ENCODE measurements around the gene DOCK9.

DOCK9 gene

GRCh38 chr13:98821372-98822224 is 156.3 kb downstream of the DOCK9 start:
- Histone ChIP-seq H3K27me3 (replicated peaks; ENCODE audit: insufficient read depth, low read length) (no peaks in the 10 kb centered on the region), H3K4me1 (ENCODE audit: low read length) (0 out of 2 replicates have a peak, but pooled peaks cover 3% of the 10 kb centered on the region), H2AFZ (ENCODE audit: low read length) (no peak overlapping the region), H3K36me3 (replicated peaks; ENCODE audit: insufficient read depth, low read length) (no peaks in the 10 kb centered on the region), H3K4me2 (ENCODE audit: low read depth, low read length) (no peak overlapping the region), H4K20me1 (ENCODE audit: insufficient read depth, low read length) (no peaks in the 10 kb centered on the region), H3K9me3 (replicated peaks; ENCODE audit: insufficient read depth, low read length) (no peaks in the 10 kb centered on the region), H3K4me3 (ENCODE audit: low read length) (no peak overlapping the region), H3F3A (ENCODE audit: insufficient read depth, low read length) (no peaks in the 10 kb centered on the region), H3K9me2 (replicated peaks; ENCODE audit: insufficient read depth, low read length) (no peaks in the 10 kb centered on the region), H3K27ac (ENCODE audit: low read length) (no peak overlapping the region), H3K79me2 (ENCODE audit: low read length) (no peaks in the 10 kb centered on the region), H3K9ac (ENCODE audit: low read length) (no peak overlapping the region)
- DNase-seq, result no peak
- no peak for TF ChIP-seq CTCF (IDR thresholded peaks at IDR 0.05; ENCODE audit: low read length)
- no peak for TF ChIP-seq EZH2phosphoT487 (IDR thresholded peaks at IDR 0.05; ENCODE audit: low read length)
- TF ChIP-seq EZH2 (optimal IDR thresholded peaks at IDR 0.05; ENCODE audit: low read depth, low read length), result no peak

GRCh38 chr13:98820744-98821371 is 157.0 kb downstream of the DOCK9 start:
- Histone ChIP-seq H3K4me3 (ENCODE audit: low read length) (no peak overlapping the region), H3K27me3 (replicated peaks; ENCODE audit: insufficient read depth, low read length) (no peaks in the 10 kb centered on the region), H2AFZ (ENCODE audit: low read length) (no peak overlapping the region), H3K9me2 (replicated peaks; ENCODE audit: insufficient read depth, low read length) (no peaks in the 10 kb centered on the region), H3K9me3 (replicated peaks; ENCODE audit: insufficient read depth, low read length) (no peaks in the 10 kb centered on the region), H3K36me3 (replicated peaks; ENCODE audit: insufficient read depth, low read length) (no peaks in the 10 kb centered on the region), H3K4me2 (ENCODE audit: low read depth, low read length) (no peak overlapping the region), H3K27ac (ENCODE audit: low read length) (no peak overlapping the region), H3K9ac (ENCODE audit: low read length) (no peak overlapping the region), H3K79me2 (ENCODE audit: low read length) (no peaks in the 10 kb centered on the region), H3K4me1 (ENCODE audit: low read length) (no peaks in the 10 kb centered on the region), H4K20me1 (ENCODE audit: insufficient read depth, low read length) (no peaks in the 10 kb centered on the region), H3F3A (ENCODE audit: insufficient read depth, low read length) (no peaks in the 10 kb centered on the region)
- TF ChIP-seq EZH2phosphoT487 (IDR thresholded peaks at IDR 0.05; ENCODE audit: low read length), result no peak
- no peak for TF ChIP-seq EZH2 (optimal IDR thresholded peaks at IDR 0.05; ENCODE audit: low read depth, low read length)
- TF ChIP-seq CTCF (IDR thresholded peaks at IDR 0.05; ENCODE audit: low read length), result no peak
- no peak for DNase-seq

- H3K9me2 ChIP-seq (replicated peaks; ENCODE audit: insufficient read depth, low read length), result no peaks in the 10 kb centered on the region
- H3K4me3 ChIP-seq (ENCODE audit: low read length), result no peak overlapping the region
- H3K4me1 ChIP-seq (ENCODE audit: low read length), result no peaks in the 10 kb centered on the region
- DNase-seq, result no peak
- no peak overlapping the region for H3K27ac ChIP-seq (ENCODE audit: low read length)
- no peaks in the 10 kb centered on the region for H3K36me3 ChIP-seq (replicated peaks; ENCODE audit: insufficient read depth, low read length)
- H3K4me2 ChIP-seq (ENCODE audit: low read depth, low read length), result no peak overlapping the region
- H2AFZ ChIP-seq (ENCODE audit: low read length), result no peak overlapping the region
- H4K20me1 ChIP-seq (ENCODE audit: insufficient read depth, low read length), result no peaks in the 10 kb centered on the region
- no peak overlapping the region for H3K9ac ChIP-seq (ENCODE audit: low read length)
- no peaks in the 10 kb centered on the region for H3K79me2 ChIP-seq (ENCODE audit: low read length)
- H3F3A ChIP-seq (ENCODE audit: insufficient read depth, low read length), result no peaks in the 10 kb centered on the region
- H3K9me3 ChIP-seq (replicated peaks; ENCODE audit: insufficient read depth, low read length), result no peaks in the 10 kb centered on the region
- TF ChIP-seq EZH2 (optimal IDR thresholded peaks at IDR 0.05; ENCODE audit: low read depth, low read length), result no peak
- no peak for TF ChIP-seq EZH2phosphoT487 (IDR thresholded peaks at IDR 0.05; ENCODE audit: low read length)
- TF ChIP-seq CTCF (IDR thresholded peaks at IDR 0.05; ENCODE audit: low read length), result no peak
- no peaks in the 10 kb centered on the region for H3K27me3 ChIP-seq (replicated peaks; ENCODE audit: insufficient read depth, low read length)
Observed at GRCh38 chr13:98820300-98820699, 157.6 kb downstream of the DOCK9 start.
